GM23338 (cell line): Measurements from ENCODE around the gene PPP4R3A. TPM values are rescaled to one million over a fixed set of nuclear protein-coding genes. Genes with fewer than 3 reads are reported as not detected.

Source experiments
- ATAC-seq: fragments of 200-7000 bp; cut with Tn5 transposase; 3 replicates; pipeline ENCODE4 v1.9.1; 2020
- DNase-seq: peaks from one replicate; pipeline ENCODE4 v3.0.0-alpha.2; 2015; ENCODE audit warnings: low spot score
- H2AFZ ChIP-seq: fragments of 200-600 bp; sonication (generic); 2 replicates; pipeline ENCODE4 v1.8.0; 2016; ENCODE audit warnings: antibody characterized with exemption, mild to moderate bottlenecking, moderate library complexity
- H3F3A ChIP-seq: fragments of 200-600 bp; sonication (generic); replicated peaks from 2 replicates; pipeline ENCODE4 v1.8.0; 2017; ENCODE audit warnings: antibody characterized with exemption, mixed run types, low read depth
- H3K27ac ChIP-seq: fragments of 200-600 bp; sonication (generic); 2 replicates; pipeline ENCODE4 v1.6.1; 2016; ENCODE audit warnings: low read depth
- H3K27me3 ChIP-seq: fragments of 200-600 bp; sonication (generic); 2 replicates; pipeline ENCODE4 v1.8.0; 2016; ENCODE audit warnings: mild to moderate bottlenecking, mixed run types, moderate library complexity; ENCODE audit not compliant: insufficient read depth
- H3K36me3 ChIP-seq: fragments of 200-600 bp; sonication (generic); 2 replicates; pipeline ENCODE4 v1.8.0; 2016; ENCODE audit warnings: mild to moderate bottlenecking; ENCODE audit not compliant: insufficient read depth
- H3K4me1 ChIP-seq: fragments of 200-600 bp; sonication (generic); 2 replicates; pipeline ENCODE4 v1.8.0; 2016; ENCODE audit warnings: mild to moderate bottlenecking, moderate library complexity; ENCODE audit not compliant: insufficient read depth
- H3K4me2 ChIP-seq: fragments of 200-600 bp; sonication (generic); 2 replicates; pipeline ENCODE4 v1.7.1; 2017; ENCODE audit warnings: mixed run types
- H3K4me3 ChIP-seq: fragments of 200-600 bp; sonication (generic); 2 replicates; pipeline ENCODE4 v1.6.1; 2016; ENCODE audit warnings: mixed run types
- H3K79me2 ChIP-seq: fragments of 200-600 bp; sonication (generic); replicated peaks from 2 replicates; pipeline ENCODE4 v1.8.0; 2017; ENCODE audit warnings: mild to moderate bottlenecking; ENCODE audit not compliant: insufficient read depth
- H3K9me2 ChIP-seq: fragments of 200-600 bp; sonication (generic); 2 replicates; pipeline ENCODE4 v1.8.0; 2017; ENCODE audit not compliant: insufficient read depth
- H4K20me1 ChIP-seq: fragments of 200-600 bp; sonication (generic); replicated peaks from 2 replicates; pipeline ENCODE4 v1.8.0; 2017; ENCODE audit warnings: mild to moderate bottlenecking; ENCODE audit not compliant: insufficient read depth
- H3K27ac Mint-ChIP-seq: 2 replicates; pipeline ENCODE4 v1.8.0; 2020; ENCODE audit warnings: inconsistent platforms, mild to moderate bottlenecking, moderate library complexity, mixed read lengths
- H3K27me3 Mint-ChIP-seq: 3 replicates; pipeline ENCODE4 v1.8.0; 2022; ENCODE audit warnings: low read depth, mild to moderate bottlenecking, moderate library complexity, mixed read lengths, inconsistent platforms; ENCODE audit not compliant: insufficient read depth, poor library complexity
- H3K36me3 Mint-ChIP-seq: 3 replicates; pipeline ENCODE4 v1.8.0; 2021; ENCODE audit warnings: low read depth, mild to moderate bottlenecking, inconsistent platforms, moderate library complexity, mixed read lengths
- H3K4me1 Mint-ChIP-seq: 3 replicates; pipeline ENCODE4 v1.8.0; 2020; ENCODE audit warnings: mild to moderate bottlenecking, inconsistent platforms, mixed read lengths
- H3K4me3 Mint-ChIP-seq: 3 replicates; pipeline ENCODE4 v1.8.0; 2021; ENCODE audit warnings: moderate library complexity, mild to moderate bottlenecking, inconsistent platforms, mixed read lengths
- H3K9me3 Mint-ChIP-seq: 3 replicates; pipeline ENCODE4 v1.8.0; 2020; ENCODE audit warnings: moderate library complexity, mild to moderate bottlenecking, inconsistent platforms, mixed read lengths
- CREB1 ChIP-seq: fragments of 250-450 bp; sonication (Bioruptor Pico); IDR thresholded peaks from 2 replicates; pipeline ENCODE4 v1.5.0; 2020; ENCODE audit warnings: low read depth, mild to moderate bottlenecking, moderate library complexity
- POLR2AphosphoS5 ChIP-seq: IDR thresholded peaks from 2 replicates; pipeline ENCODE4 v1.6.1; 2016; ENCODE audit warnings: antibody characterized with exemption, low read depth
- ZNF114 ChIP-seq: fragments of 250-450 bp; sonication (Bioruptor Pico); IDR thresholded peaks from 2 replicates; pipeline ENCODE4 v1.5.0; 2020; ENCODE audit warnings: mild to moderate bottlenecking, moderate library complexity
- ZNF331 ChIP-seq: fragments of 250-450 bp; sonication (Bioruptor Pico); IDR thresholded peaks from 2 replicates; pipeline ENCODE4 v1.5.0; 2020; ENCODE audit warnings: low read depth, mild to moderate bottlenecking, moderate library complexity
- long read RNA-seq: library from polyadenylated mRNA; unstranded; transcript quantifications from one replicate; pipeline ENCODE4 v2.0.0, GENCODE V29; 2020; ENCODE audit not compliant: unreplicated experiment
- polyA plus RNA-seq: library from polyadenylated mRNA; unstranded; fragments of >200 nt; fragmentation: Nextera tagmentation; extraction: Ambion mirVana; gene quantifications from 2 replicates; pipeline ENCODE4 v1.2.1, GENCODE V29; 2016
- total RNA-seq: library from RNA; depleted of rRNA; stranded (reverse); fragments of >200 nt; shearing (Covaris generic); gene quantifications from 2 replicates; pipeline ENCODE4 v1.2.3, GENCODE V29; 2014; rRNA removed
- TF ChIP-seq, protein P1 (sequence below): fragments of 250-450 bp; sonication (Bioruptor Pico); IDR thresholded peaks from 2 replicates; pipeline ENCODE4 v1.5.0; 2020; ENCODE audit warnings: mild to moderate bottlenecking, moderate library complexity
- TF ChIP-seq, protein P2 (sequence below): IDR thresholded peaks from 2 replicates; pipeline ENCODE4 v1.6.1; 2016; ENCODE audit warnings: antibody characterized with exemption

PPP4R3A gene
- 105 and 128 TPM in 2 replicates for total RNA-seq
- polyA plus RNA-seq, result 45.8 and 50.3 TPM in 2 replicates
- long read RNA-seq, partial matches to known transcripts, result 3 of 6 reads
- long read RNA-seq, other reads (novel, unspliced or antisense), result 3 of 6 reads

DNA sequence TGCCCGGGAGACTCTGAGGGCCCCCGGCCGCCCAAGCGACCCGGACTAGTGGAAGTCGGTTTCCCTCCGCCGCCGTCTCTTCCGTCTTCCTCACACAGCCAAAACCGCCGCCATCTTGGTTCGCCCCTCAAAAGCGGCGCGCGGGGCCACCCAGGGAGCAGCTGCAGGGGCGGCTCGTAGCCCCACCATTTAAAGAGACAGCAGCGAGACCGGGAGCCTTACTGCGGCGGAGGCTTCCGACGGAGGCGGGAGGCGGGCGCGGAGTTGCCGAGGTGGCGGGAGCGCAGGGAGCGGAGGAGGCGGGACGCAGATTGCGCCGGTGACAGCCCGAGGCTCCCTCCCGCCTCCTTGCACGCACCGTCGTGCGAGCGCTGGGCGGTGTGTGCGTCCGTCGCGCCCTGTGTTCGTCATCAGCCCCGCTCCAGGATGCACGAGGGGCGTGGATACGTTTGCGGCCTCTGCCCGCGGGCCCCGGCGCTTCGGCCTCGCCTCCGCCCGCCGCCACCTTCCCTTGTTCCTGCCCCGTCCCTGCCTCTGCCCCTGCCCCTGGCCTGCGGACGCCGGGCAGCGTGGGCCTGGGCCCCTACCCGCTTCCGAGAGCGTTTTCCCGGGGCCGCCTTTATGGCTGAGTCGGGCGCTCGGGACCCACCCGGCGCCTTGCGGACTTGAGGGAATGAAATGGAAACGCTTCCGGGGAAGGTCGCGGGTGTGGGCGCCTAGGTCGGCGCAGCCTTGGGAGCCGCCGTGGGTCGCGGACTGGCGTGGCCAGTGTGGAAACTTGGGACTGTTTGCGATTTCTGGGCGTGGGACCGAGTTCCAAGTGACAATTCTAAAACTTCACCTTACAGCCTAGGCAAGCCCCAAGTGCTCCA is at the start of gene PPP4R3A:
PPP4R3A (minus strand) TSS at position 140 of the 872 bp plus-strand sequence. CDS start 663 bp downstream, outside the sequence.
- no peaks in the 10 kb centered on the region for H3K27me3 ChIP-seq
- peaks cover 7% of the 10 kb centered on the region for H3K4me1 Mint-ChIP-seq
- peaks cover 18% of the 10 kb centered on the region for H3K4me1 ChIP-seq
- ATAC-seq (peak; percentile 86), DNase-seq (peak; percentile 94)
- H3K4me3 Mint-ChIP-seq, result peak within 1 kb of the TSS; percentile 99
- H3K27ac ChIP-seq, result peak within 1 kb of the TSS; percentile 100
- H4K20me1 ChIP-seq, result peaks cover 32% of the 10 kb centered on the region
- peaks cover 5% of the 10 kb centered on the region; the same call in 1 of the 2 replicates for H3F3A ChIP-seq
- TF ChIP-seq ZNF114 (CRISPR knock-in tag), result no peak
- TF ChIP-seq POLR2AphosphoS5, result peak; percentile 94
- TF ChIP-seq, protein P1, sequence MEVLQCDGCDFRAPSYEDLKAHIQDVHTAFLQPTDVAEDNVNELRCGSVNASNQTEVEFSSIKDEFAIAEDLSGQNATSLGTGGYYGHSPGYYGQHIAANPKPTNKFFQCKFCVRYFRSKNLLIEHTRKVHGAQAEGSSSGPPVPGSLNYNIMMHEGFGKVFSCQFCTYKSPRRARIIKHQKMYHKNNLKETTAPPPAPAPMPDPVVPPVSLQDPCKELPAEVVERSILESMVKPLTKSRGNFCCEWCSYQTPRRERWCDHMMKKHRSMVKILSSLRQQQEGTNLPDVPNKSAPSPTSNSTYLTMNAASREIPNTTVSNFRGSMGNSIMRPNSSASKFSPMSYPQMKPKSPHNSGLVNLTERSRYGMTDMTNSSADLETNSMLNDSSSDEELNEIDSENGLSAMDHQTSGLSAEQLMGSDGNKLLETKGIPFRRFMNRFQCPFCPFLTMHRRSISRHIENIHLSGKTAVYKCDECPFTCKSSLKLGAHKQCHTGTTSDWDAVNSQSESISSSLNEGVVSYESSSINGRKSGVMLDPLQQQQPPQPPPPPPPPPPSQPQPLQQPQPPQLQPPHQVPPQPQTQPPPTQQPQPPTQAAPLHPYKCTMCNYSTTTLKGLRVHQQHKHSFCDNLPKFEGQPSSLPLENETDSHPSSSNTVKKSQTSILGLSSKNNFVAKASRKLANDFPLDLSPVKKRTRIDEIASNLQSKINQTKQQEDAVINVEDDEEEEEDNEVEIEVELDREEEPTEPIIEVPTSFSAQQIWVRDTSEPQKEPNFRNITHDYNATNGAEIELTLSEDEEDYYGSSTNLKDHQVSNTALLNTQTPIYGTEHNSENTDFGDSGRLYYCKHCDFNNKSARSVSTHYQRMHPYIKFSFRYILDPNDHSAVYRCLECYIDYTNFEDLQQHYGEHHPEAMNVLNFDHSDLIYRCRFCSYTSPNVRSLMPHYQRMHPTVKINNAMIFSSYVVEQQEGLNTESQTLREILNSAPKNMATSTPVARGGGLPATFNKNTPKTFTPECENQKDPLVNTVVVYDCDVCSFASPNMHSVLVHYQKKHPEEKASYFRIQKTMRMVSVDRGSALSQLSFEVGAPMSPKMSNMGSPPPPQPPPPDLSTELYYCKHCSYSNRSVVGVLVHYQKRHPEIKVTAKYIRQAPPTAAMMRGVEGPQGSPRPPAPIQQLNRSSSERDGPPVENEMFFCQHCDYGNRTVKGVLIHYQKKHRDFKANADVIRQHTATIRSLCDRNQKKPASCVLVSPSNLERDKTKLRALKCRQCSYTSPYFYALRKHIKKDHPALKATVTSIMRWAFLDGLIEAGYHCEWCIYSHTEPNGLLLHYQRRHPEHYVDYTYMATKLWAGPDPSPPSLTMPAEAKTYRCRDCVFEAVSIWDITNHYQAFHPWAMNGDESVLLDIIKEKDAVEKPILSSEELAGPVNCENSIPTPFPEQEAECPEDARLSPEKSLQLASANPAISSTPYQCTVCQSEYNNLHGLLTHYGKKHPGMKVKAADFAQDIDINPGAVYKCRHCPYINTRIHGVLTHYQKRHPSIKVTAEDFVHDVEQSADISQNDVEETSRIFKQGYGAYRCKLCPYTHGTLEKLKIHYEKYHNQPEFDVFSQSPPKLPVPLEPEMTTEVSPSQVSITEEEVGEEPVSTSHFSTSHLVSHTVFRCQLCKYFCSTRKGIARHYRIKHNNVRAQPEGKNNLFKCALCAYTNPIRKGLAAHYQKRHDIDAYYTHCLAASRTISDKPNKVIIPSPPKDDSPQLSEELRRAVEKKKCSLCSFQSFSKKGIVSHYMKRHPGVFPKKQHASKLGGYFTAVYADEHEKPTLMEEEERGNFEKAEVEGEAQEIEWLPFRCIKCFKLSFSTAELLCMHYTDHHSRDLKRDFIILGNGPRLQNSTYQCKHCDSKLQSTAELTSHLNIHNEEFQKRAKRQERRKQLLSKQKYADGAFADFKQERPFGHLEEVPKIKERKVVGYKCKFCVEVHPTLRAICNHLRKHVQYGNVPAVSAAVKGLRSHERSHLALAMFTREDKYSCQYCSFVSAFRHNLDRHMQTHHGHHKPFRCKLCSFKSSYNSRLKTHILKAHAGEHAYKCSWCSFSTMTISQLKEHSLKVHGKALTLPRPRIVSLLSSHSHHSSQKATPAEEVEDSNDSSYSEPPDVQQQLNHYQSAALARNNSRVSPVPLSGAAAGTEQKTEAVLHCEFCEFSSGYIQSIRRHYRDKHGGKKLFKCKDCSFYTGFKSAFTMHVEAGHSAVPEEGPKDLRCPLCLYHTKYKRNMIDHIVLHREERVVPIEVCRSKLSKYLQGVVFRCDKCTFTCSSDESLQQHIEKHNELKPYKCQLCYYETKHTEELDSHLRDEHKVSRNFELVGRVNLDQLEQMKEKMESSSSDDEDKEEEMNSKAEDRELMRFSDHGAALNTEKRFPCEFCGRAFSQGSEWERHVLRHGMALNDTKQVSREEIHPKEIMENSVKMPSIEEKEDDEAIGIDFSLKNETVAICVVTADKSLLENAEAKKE (CRISPR knock-in tag), result no peak
- TF ChIP-seq CREB1 (CRISPR knock-in tag), result peak; percentile 97
- TF ChIP-seq, protein P2, sequence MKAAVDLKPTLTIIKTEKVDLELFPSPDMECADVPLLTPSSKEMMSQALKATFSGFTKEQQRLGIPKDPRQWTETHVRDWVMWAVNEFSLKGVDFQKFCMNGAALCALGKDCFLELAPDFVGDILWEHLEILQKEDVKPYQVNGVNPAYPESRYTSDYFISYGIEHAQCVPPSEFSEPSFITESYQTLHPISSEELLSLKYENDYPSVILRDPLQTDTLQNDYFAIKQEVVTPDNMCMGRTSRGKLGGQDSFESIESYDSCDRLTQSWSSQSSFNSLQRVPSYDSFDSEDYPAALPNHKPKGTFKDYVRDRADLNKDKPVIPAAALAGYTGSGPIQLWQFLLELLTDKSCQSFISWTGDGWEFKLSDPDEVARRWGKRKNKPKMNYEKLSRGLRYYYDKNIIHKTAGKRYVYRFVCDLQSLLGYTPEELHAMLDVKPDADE, result peak; percentile 75
- no peak for TF ChIP-seq ZNF331
- peaks cover 2% of the 10 kb centered on the region; the same call in 2 of the 3 replicates for H3K9me3 Mint-ChIP-seq
- peak within 1 kb of the TSS; percentile 85 for H3K4me2 ChIP-seq
- H3K36me3 ChIP-seq, result peaks cover 9% of the 10 kb centered on the region
- peak within 1 kb of the TSS; percentile 80 for H2AFZ ChIP-seq
- H3K79me2 ChIP-seq, result peaks cover 46% of the 10 kb centered on the region
- peaks cover 32% of the 10 kb centered on the region for H3K36me3 Mint-ChIP-seq
- H3K27ac Mint-ChIP-seq, result peak within 1 kb of the TSS; percentile 100
- peak within 1 kb of the TSS; percentile 77 for H3K4me3 ChIP-seq
- no peaks in the 10 kb centered on the region for H3K9me2 ChIP-seq
- peaks cover 5% of the 10 kb centered on the region for H3K27me3 Mint-ChIP-seq
